Esophagus squamous epithelium (tissue), 4 donors: Measurements from ENCODE around the gene NCKAP5L.

Experiments used
- POLR2A ChIP-seq, 4 donors: fragments of 450-650 bp; IDR thresholded peaks; one replicate each; pipeline ENCODE4 v1.6.1; 2017; ENCODE audit warnings: antibody characterized with exemption in 4 of 4, mild to moderate bottlenecking in 4 of 4, moderate library complexity in 3 of 4
- TF ChIP-seq, protein P1 (sequence below), 6 experiments: fragments of 450-650 bp in 4 of 6; fragments of 200-600 bp in 2 of 6; sonication (generic) in 2 of 6; IDR thresholded peaks; one replicate each; pipeline ENCODE4 v1.5.1; 2016 to 2019; ENCODE audit warnings: antibody characterized with exemption in 6 of 6, mild to moderate bottlenecking in 4 of 6, moderate library complexity in 4 of 6

DNA sequence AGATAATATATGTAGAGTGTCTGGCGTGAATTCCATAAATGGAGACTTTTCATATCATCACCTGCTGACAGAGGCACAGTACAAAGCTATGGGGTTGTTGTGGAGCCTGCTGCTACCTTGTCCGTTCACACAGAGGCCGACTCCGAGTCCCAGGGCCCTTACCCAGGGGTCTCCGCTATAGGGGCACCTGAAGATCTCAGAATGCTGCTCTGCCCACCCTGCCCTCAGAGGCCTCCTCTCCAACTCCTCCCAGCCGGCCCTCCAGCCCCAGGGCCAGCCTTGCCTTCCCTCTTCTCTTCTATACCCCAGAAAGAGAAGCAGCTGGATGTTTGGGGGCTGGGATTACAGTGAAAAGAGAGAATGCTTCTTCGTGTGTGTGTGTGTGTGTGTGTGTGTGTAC, 21.3 kb downstream of the NCKAP5L start:
- TF ChIP-seq, protein P1, sequence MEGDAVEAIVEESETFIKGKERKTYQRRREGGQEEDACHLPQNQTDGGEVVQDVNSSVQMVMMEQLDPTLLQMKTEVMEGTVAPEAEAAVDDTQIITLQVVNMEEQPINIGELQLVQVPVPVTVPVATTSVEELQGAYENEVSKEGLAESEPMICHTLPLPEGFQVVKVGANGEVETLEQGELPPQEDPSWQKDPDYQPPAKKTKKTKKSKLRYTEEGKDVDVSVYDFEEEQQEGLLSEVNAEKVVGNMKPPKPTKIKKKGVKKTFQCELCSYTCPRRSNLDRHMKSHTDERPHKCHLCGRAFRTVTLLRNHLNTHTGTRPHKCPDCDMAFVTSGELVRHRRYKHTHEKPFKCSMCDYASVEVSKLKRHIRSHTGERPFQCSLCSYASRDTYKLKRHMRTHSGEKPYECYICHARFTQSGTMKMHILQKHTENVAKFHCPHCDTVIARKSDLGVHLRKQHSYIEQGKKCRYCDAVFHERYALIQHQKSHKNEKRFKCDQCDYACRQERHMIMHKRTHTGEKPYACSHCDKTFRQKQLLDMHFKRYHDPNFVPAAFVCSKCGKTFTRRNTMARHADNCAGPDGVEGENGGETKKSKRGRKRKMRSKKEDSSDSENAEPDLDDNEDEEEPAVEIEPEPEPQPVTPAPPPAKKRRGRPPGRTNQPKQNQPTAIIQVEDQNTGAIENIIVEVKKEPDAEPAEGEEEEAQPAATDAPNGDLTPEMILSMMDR (IDR thresholded peaks at IDR 0.05) = no peak
- no peak for TF ChIP-seq POLR2A (IDR thresholded peaks at IDR 0.05)
